Neuronal stem cell (in vitro differentiated cells): ENCODE results near the gene TRAF4.

Experiments
- DNase-seq: peaks from one replicate; pipeline ENCODE4 v3.0.0-alpha.2; 2013; ENCODE audit warnings: low spot score
- H2AFZ ChIP-seq: one replicate; pipeline ENCODE4 v1.6.1; 2013; ENCODE audit warnings: mild to moderate bottlenecking, low read length, inconsistent platforms
- H2AK5ac ChIP-seq: 2 replicates; pipeline ENCODE4 v1.6.1; 2013; ENCODE audit warnings: low read depth, mild to moderate bottlenecking, inconsistent platforms, low read length, moderate library complexity, mixed read lengths
- H2BK120ac ChIP-seq: 2 replicates; pipeline ENCODE4 v1.6.1; 2013; ENCODE audit warnings: low read depth, mild to moderate bottlenecking, inconsistent platforms, low read length, moderate library complexity, mixed read lengths
- H2BK12ac ChIP-seq: one replicate; pipeline ENCODE4 v1.6.1; 2013; ENCODE audit warnings: low read length, inconsistent platforms
- H2BK15ac ChIP-seq: 2 replicates; pipeline ENCODE4 v1.6.1; 2013; ENCODE audit warnings: mild to moderate bottlenecking, low read length, inconsistent platforms, mixed read lengths
- H2BK5ac ChIP-seq: one replicate; pipeline ENCODE4 v1.6.1; 2013; ENCODE audit warnings: inconsistent platforms, mild to moderate bottlenecking, low read length, moderate library complexity
- H3K14ac ChIP-seq: one replicate; pipeline ENCODE4 v1.6.1; 2013; ENCODE audit warnings: low read length, inconsistent platforms
- H3K18ac ChIP-seq: 2 replicates; pipeline ENCODE4 v1.6.1; 2013; ENCODE audit warnings: low read length, inconsistent platforms
- H3K23ac ChIP-seq: 2 replicates; pipeline ENCODE4 v1.6.1; 2013; ENCODE audit warnings: low read depth, mild to moderate bottlenecking, mixed read lengths, low read length, inconsistent platforms; ENCODE audit not compliant: poor library complexity
- H3K27ac ChIP-seq: replicated peaks from 3 replicates; pipeline ENCODE4 v1.5.1; 2013; ENCODE audit warnings: low read length, inconsistent platforms
- H3K27me3 ChIP-seq, 3 experiments: 2 replicates each; pipeline ENCODE4 v1.6.1; 2013; ENCODE audit warnings: low read length in 3 of 3, mild to moderate bottlenecking in 2 of 3, inconsistent platforms in 1 of 3, low read depth in 1 of 3, mixed read lengths in 1 of 3, moderate library complexity in 1 of 3; ENCODE audit not compliant: control insufficient read depth in 3 of 3, insufficient read depth in 3 of 3
- H3K36me3 ChIP-seq, 2 donors: replicated peaks in 1 of 2; 2 replicates each; pipeline ENCODE4 v1.6.1; 2013; ENCODE audit warnings: low read length in 2 of 2; ENCODE audit not compliant: control insufficient read depth in 2 of 2, insufficient read depth in 2 of 2
- H3K4ac ChIP-seq: 2 replicates; pipeline ENCODE4 v1.6.1; 2013; ENCODE audit warnings: inconsistent platforms, mild to moderate bottlenecking, low read length, moderate library complexity
- H3K4me1 ChIP-seq, 2 donors: 1 replicate in 1 of 2; 2 replicates in 1 of 2; pipeline ENCODE4 v1.6.1; 2013; ENCODE audit warnings: low read length in 2 of 2, low read depth in 1 of 2; ENCODE audit not compliant: control insufficient read depth in 2 of 2, insufficient read depth in 1 of 2
- H3K4me2 ChIP-seq: one replicate; pipeline ENCODE4 v1.6.1; 2013; ENCODE audit warnings: mild to moderate bottlenecking, low read length, inconsistent platforms; ENCODE audit not compliant: insufficient read depth, poor library complexity, severe bottlenecking
- H3K4me3 ChIP-seq, 2 donors: 2 replicates each; pipeline ENCODE4 v1.5.1; 2013; ENCODE audit warnings: low read length in 2 of 2, mild to moderate bottlenecking in 2 of 2, inconsistent platforms in 1 of 2, moderate library complexity in 1 of 2
- H3K79me1 ChIP-seq: one replicate; pipeline ENCODE4 v1.6.1; 2013; ENCODE audit warnings: low read depth, mild to moderate bottlenecking, inconsistent platforms, low read length, moderate library complexity
- H3K9ac ChIP-seq: one replicate; pipeline ENCODE4 v1.6.1; 2013; ENCODE audit warnings: mild to moderate bottlenecking, low read depth, low read length, inconsistent platforms; ENCODE audit not compliant: poor library complexity
- H3K9me3 ChIP-seq, 2 donors: replicated peaks in 1 of 2; 2 replicates each; pipeline versions ENCODE3 to v1.6.1; 2013; ENCODE audit warnings: low read length in 2 of 2, mild to moderate bottlenecking in 2 of 2, inconsistent platforms in 1 of 2, low read depth in 1 of 2, mixed read lengths in 1 of 2, moderate library complexity in 1 of 2; ENCODE audit not compliant: control insufficient read depth in 2 of 2, insufficient read depth in 1 of 2
- H4K8ac ChIP-seq: one replicate; pipeline ENCODE4 v1.6.1; 2013; ENCODE audit warnings: low read depth, mild to moderate bottlenecking, inconsistent platforms, low read length, moderate library complexity
- H4K91ac ChIP-seq: one replicate; pipeline ENCODE4 v1.6.1; 2013; ENCODE audit warnings: low read length, low read depth, mild to moderate bottlenecking, inconsistent platforms; ENCODE audit not compliant: poor library complexity
- WGBS, 2 donors: extraction: QIAGEN DNeasy Blood & Tissue Kit; methylation state at CpG; one replicate each; pipeline ENCODE4 v1.1.7; 2013; ENCODE audit warnings: missing lambda C conversion rate in 2 of 2, mixed read lengths in 1 of 2; ENCODE audit not compliant: insufficient read length in 2 of 2, insufficient replicate concordance in 1 of 2; ENCODE audit errors: extremely low coverage in 2 of 2; 5-methylcytosine and 5-hydroxymethylcytosine counted together

TRAF4 gene

DNA sequence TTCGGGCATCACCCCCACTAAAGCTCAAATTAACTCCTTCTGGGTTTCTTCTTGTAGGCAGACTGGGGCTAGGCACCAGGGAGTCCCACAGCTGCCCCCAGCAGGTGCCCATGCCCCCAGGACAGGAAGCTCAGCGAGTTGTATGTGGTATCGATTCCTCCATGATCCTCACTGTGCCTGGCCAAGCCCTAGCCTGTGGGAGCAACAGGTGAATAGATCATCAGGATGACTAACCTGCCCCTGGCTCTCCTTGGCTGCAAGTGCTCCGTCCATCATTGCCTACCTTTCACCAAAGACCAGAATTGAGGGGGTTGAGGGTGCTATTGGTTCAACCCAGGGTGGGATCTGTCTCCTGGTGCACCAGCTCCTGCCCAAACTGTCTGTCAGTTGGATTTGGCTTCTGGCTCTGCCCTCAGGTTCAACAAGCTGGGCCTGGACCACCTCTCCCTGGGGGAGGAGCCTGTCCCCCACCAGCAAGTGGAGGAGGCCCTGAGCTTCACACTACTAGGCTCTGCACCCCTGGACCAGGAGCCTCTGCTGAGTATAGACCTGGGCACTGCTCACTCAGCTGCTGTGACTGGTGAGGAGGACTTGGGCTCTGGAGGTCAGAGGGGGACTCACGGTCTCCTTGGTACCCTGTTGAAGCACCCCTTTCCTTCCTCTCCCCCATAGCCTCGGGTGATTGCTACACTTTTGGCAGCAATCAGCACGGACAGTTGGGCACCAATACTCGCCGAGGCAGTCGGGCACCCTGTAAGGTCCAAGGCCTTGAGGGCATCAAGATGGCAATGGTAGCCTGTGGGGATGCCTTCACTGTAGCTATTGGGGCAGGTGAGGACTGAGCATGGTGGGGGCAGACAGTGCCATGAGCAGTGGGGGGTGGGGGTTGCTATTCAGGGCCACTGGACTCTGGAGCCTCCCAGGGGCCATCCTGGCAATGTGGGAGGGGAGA, 3.1 kb upstream of the TRAF4 start:
- no peak overlapping the region for H3K14ac ChIP-seq
- no peak for DNase-seq
- peak overlapping the region; percentile 48 for H3K18ac ChIP-seq
- no peaks in the 10 kb centered on the region for H3K27me3 ChIP-seq
- H3K4ac ChIP-seq, result no peak overlapping the region
- no peak overlapping the region for H3K4me2 ChIP-seq
- peak overlapping the region; percentile 1 for H2AK5ac ChIP-seq
- H3K36me3 ChIP-seq, result peaks cover 5 to 50% of the 10 kb centered on the region in 2 donors
- no peak overlapping the region for H4K91ac ChIP-seq
- H2BK120ac ChIP-seq, result no peak overlapping the region
- no peak overlapping the region for H3K9ac ChIP-seq
- no peak overlapping the region for H2BK15ac ChIP-seq
- H2BK5ac ChIP-seq, result no peak overlapping the region
- H3K23ac ChIP-seq, result peak overlapping the region; percentile 45
- no peak overlapping the region for H3K27ac ChIP-seq
- H3K4me1 ChIP-seq, result peaks cover 2 to 6% of the 10 kb centered on the region in 2 donors
- WGBS, 2 donors, result no CpG with 5 or more reads among the region's 10 CpGs
- no peak overlapping the region for H3K4me3 ChIP-seq
- H4K8ac ChIP-seq, result no peak overlapping the region
- no peak overlapping the region for H2AFZ ChIP-seq
- peaks cover 7% of the 10 kb centered on the region for H3K79me1 ChIP-seq
- H3K9me3 ChIP-seq, result peaks cover 3 to 9% of the 10 kb centered on the region in 2 donors
- H2BK12ac ChIP-seq, result no peak overlapping the region

DNA sequence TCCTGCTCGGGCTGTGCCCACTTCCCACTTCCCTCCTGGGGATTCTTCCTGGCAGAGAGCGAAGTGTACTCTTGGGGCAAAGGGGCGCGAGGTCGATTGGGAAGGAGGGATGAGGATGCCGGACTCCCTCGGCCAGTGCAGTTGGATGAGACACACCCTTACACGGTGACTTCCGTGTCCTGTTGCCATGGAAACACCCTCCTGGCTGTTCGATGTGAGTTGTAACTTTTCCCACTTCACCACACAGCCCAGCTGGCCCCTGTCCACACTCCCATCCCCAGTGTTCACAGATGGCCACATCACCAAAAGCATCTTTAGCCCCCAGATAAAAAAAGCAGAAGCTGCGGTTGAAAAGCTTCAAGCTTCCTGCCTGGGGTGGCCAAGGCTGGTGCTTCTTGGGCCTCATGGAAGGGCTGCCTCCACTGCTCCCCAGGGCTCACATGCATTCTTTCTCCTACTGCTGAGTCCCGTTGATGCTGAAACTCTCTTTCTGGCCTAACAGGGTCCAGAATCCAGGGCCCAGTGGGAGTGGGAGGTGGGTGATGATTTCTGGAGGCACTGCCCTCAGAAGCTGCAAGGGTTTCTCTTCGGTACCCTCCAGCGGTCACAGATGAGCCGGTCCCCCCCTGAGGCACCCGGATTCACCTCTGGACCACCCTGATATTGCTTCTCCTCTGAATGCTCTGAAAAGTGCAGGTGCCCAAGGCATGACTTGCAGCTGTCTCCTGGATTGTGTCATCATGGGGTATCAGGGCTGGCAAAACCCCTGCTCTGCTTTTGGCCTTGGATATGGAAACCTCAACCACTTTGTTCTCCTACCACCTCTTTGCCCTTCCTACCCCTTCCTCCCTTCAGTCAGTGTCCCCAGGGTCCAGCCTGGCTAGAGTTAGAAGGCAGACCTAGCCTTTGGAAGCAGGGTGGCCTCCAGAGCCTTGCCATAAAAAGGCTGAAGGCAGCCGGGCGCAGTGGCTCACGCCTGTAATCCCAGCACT, 2.2 kb upstream of the TRAF4 start:
- H3K18ac ChIP-seq, result no peak overlapping the region

DNA sequence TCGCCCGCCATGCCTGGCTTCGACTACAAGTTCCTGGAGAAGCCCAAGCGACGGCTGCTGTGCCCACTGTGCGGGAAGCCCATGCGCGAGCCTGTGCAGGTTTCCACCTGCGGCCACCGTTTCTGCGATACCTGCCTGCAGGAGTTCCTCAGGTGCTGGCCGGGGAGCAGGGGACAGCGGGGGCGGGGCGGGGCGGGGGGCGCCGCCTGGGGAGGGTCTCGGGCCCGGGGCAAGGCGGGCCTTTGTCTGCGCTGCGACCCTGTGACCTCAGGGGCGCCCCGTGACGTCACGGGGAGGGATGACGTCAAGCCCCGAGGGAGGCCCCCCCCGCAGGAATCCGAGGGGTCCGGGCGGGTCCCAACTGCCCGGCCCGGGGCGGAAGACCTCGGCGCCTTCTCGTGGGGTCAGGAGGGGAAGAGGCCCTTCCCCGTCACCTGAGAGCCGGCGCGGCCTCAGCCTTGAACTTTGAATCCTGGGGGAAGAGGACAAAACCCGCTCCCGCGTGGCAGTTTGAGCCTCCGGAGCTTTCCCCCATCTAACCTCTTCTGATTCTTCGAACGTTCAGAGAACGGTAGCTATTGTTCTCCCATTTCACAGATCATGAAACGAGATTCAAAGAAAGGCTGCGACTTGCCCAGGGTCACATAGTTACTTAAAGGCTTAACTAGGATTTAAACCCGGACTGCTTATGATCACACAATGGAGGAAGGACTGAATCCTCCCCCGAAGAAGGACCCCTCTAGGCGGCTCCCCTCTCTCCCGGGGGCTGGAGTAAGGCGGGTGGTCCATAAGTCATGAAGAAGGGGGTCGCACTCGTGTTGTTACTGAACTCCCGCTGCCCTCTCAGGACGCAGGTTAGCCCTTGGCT, 527 bp downstream of the TRAF4 start:
- peak overlapping the region; percentile 89 for H4K8ac ChIP-seq
- peaks cover 27% of the 10 kb centered on the region for H3K79me1 ChIP-seq
- peak overlapping the region; percentile 99 for H2BK15ac ChIP-seq
- H3K18ac ChIP-seq, result peak overlapping the region; percentile 100
- peak overlapping the region; percentile 100 for H4K91ac ChIP-seq
- peak overlapping the region; percentile 93 for H3K4ac ChIP-seq
- peak overlapping the region; percentile 74 to 98 for H3K4me3 ChIP-seq
- peak overlapping the region; percentile 97 for H3K14ac ChIP-seq
- H3K27me3 ChIP-seq, result no peaks in the 10 kb centered on the region
- H2BK12ac ChIP-seq, result peak overlapping the region; percentile 93
- peak overlapping the region; percentile 100 for H2AK5ac ChIP-seq
- H3K9ac ChIP-seq, result peak overlapping the region; percentile 99
- peaks cover 34 to 64% of the 10 kb centered on the region in 2 donors for H3K36me3 ChIP-seq
- H3K9me3 ChIP-seq, result peaks cover 0 to 9% of the 10 kb centered on the region in 2 donors
- peaks cover 19 to 23% of the 10 kb centered on the region in 2 donors for H3K4me1 ChIP-seq
- peak overlapping the region; percentile 51 for H2AFZ ChIP-seq
- peak; percentile 83 for DNase-seq
- H2BK120ac ChIP-seq, result peak overlapping the region; percentile 100
- H3K27ac ChIP-seq, result peak overlapping the region; percentile 100
- H2BK5ac ChIP-seq, result peak overlapping the region; percentile 100
- WGBS, 2 donors, result no CpG with 5 or more reads among the region's 61 CpGs
- H3K4me2 ChIP-seq, result peak overlapping the region; percentile 73
- peak overlapping the region; percentile 98 for H3K23ac ChIP-seq

More for the DNA sequence above, 2.2 kb upstream of the TRAF4 start:
- Histone ChIP-seq H2AFZ (no peak overlapping the region), H3K4ac (no peak overlapping the region), H3K4me2 (no peak overlapping the region), H3K27me3 (no peaks in the 10 kb centered on the region), H4K91ac (no peak overlapping the region), H2BK15ac (no peak overlapping the region), H2BK120ac (no peak overlapping the region), H3K9me3 (peaks cover 3 to 9% of the 10 kb centered on the region in 2 donors), H3K79me1 (peaks cover 14% of the 10 kb centered on the region), H3K9ac (no peak overlapping the region), H3K14ac (no peak overlapping the region), H3K4me1 (peaks cover 11 to 15% of the 10 kb centered on the region in 2 donors), H3K27ac (no peak overlapping the region), H3K4me3 (no peak overlapping the region), H3K23ac (peak overlapping the region; percentile 45), H3K36me3 (peaks cover 13 to 59% of the 10 kb centered on the region in 2 donors), H2AK5ac (peak overlapping the region; percentile 28), H4K8ac (no peak overlapping the region), H2BK5ac (peak overlapping the region; percentile 14), H2BK12ac (no peak overlapping the region)
- no CpG with 5 or more reads among the region's 19 CpGs for WGBS, 2 donors
- no peak for DNase-seq
